ENCODE results near the gene CELF1. TPM values are rescaled to one million over a fixed set of nuclear protein-coding genes. Genes with fewer than 3 reads are reported as not detected.

The CELF1 gene
- total RNA-seq, 1 donor from 2014 or later, result 173 TPM

DNA sequence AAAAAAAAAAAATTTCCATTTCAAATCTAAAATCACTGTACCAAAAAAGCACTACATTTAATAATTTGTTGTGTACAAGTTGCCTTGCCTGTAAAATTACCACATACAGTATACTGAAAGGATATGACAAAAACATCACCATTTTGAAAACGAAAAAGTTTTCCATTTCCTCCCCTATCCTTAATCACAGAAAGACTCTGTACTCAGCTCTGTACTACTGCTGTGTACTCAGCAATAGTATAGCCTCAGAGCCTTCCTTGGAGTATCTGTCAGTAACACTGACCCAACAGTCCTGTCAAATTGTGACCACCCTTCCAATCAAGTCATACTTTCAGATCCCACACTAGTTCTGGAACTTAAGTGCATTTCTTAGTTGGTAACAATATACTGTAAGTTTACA, 48.0 kb downstream of the CELF1 start:
- no peaks in the 10 kb centered on the region for H3K27me3 Mint-ChIP-seq (ENCODE audit: insufficient read depth, low read depth)
- H3K9ac ChIP-seq, result no peak overlapping the region
- peaks cover 100% of the 10 kb centered on the region for H3K79me2 ChIP-seq (ENCODE audit: low read depth)
- no peaks in the 10 kb centered on the region for H3K9me3 ChIP-seq (ENCODE audit: low read depth)
- peaks cover 21% of the 10 kb centered on the region for H3F3A ChIP-seq (ENCODE audit: low read depth)
- no peak overlapping the region for H3K27ac ChIP-seq
- H4K20me1 ChIP-seq (ENCODE audit: low read depth), result peaks cover 98% of the 10 kb centered on the region
- no peak overlapping the region for H3K4me3 ChIP-seq
- peaks cover 16% of the 10 kb centered on the region for H3K4me1 Mint-ChIP-seq
- H3K27ac Mint-ChIP-seq, result no peak overlapping the region
- TF ChIP-seq EZH2 (IDR thresholded peaks at IDR 0.05), result no peak
- TF ChIP-seq EZH2phosphoT487 (IDR thresholded peaks at IDR 0.05), result no peak
- TF ChIP-seq, protein P1, sequence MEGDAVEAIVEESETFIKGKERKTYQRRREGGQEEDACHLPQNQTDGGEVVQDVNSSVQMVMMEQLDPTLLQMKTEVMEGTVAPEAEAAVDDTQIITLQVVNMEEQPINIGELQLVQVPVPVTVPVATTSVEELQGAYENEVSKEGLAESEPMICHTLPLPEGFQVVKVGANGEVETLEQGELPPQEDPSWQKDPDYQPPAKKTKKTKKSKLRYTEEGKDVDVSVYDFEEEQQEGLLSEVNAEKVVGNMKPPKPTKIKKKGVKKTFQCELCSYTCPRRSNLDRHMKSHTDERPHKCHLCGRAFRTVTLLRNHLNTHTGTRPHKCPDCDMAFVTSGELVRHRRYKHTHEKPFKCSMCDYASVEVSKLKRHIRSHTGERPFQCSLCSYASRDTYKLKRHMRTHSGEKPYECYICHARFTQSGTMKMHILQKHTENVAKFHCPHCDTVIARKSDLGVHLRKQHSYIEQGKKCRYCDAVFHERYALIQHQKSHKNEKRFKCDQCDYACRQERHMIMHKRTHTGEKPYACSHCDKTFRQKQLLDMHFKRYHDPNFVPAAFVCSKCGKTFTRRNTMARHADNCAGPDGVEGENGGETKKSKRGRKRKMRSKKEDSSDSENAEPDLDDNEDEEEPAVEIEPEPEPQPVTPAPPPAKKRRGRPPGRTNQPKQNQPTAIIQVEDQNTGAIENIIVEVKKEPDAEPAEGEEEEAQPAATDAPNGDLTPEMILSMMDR (IDR thresholded peaks at IDR 0.05), result no peak
- DNase-seq (ENCODE audit: low spot score), result no peak
- no peak overlapping the region for H3K4me2 ChIP-seq
- peaks cover 42% of the 10 kb centered on the region for H3K4me1 ChIP-seq
- no peaks in the 10 kb centered on the region for H3K27me3 ChIP-seq
- H3K36me3 ChIP-seq, result peaks cover 3% of the 10 kb centered on the region
- H3K4me3 Mint-ChIP-seq, result no peak overlapping the region
- H3K36me3 Mint-ChIP-seq, result peaks cover 9% of the 10 kb centered on the region
- H3K9me3 Mint-ChIP-seq, result no peaks in the 10 kb centered on the region
- H2AFZ ChIP-seq (replicated peaks), result no peak overlapping the region

DNA sequence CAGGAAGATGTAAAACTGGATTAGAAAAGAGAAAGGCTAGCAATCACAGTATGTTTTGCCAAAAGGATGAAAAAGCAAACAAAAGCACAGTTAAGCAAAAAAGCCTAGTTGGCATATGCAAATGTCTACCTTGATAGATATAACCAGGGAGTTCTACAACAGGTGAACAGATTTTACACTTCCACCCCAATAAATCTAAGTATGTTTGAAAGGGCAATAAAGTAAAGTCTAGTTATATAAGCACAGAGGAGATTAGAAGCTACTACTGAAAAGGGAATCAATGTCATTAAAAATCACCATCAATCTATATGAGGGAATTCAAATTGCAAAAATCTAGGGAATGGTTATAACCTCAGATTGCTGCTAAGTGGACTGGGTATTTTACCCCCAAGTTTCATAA, 49.7 kb downstream of the CELF1 start:
- peaks cover 3% of the 10 kb centered on the region for H3K36me3 ChIP-seq
- H3K4me3 ChIP-seq, result no peak overlapping the region
- H3K9me3 ChIP-seq (ENCODE audit: low read depth), result no peaks in the 10 kb centered on the region
- H3K9ac ChIP-seq, result no peak overlapping the region
- H3K4me1 Mint-ChIP-seq, result peaks cover 17% of the 10 kb centered on the region
- no peak for TF ChIP-seq EZH2phosphoT487 (IDR thresholded peaks at IDR 0.05)
- no peak for TF ChIP-seq EZH2 (IDR thresholded peaks at IDR 0.05)
- TF ChIP-seq, protein P1 (IDR thresholded peaks at IDR 0.05), result no peak
- H3K9me3 Mint-ChIP-seq, result no peaks in the 10 kb centered on the region
- no peaks in the 10 kb centered on the region for H3K27me3 ChIP-seq
- peaks cover 34% of the 10 kb centered on the region for H3K4me1 ChIP-seq
- H2AFZ ChIP-seq (replicated peaks), result no peak overlapping the region
- peaks cover 18% of the 10 kb centered on the region for H3F3A ChIP-seq (ENCODE audit: low read depth)
- DNase-seq (ENCODE audit: low spot score), result no peak
- no peak overlapping the region for H3K4me2 ChIP-seq
- H3K79me2 ChIP-seq (ENCODE audit: low read depth), result peaks cover 100% of the 10 kb centered on the region
- H3K27ac ChIP-seq, result no peak overlapping the region
- H3K27ac Mint-ChIP-seq, result no peak overlapping the region
- no peak overlapping the region for H3K4me3 Mint-ChIP-seq
- H3K36me3 Mint-ChIP-seq, result peaks cover 13% of the 10 kb centered on the region
- H4K20me1 ChIP-seq (ENCODE audit: low read depth), result peaks cover 98% of the 10 kb centered on the region
- no peaks in the 10 kb centered on the region for H3K27me3 Mint-ChIP-seq (ENCODE audit: insufficient read depth, low read depth)

DNA sequence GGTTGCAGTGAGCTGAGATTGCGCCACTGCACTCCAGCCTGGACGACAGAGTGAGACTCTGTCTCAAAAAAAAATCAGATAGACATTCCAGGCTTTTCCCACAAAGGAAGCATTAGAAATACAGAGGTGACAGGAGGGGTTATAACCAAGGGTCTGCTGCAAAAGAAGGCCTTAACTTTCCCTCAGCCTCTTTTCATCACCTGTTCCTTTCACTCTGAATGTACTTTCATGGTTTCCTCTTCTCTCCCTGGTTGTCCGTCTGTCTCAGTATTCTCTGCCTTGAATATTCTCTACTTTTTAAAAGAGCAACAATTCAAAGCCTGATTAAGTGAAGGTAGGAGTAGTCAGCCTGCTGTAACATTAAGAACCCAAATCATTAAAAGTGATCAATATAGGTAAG, 50.2 kb downstream of the CELF1 start:
- TF ChIP-seq, protein P1 (IDR thresholded peaks at IDR 0.05), result no peak
- no peak for TF ChIP-seq EZH2phosphoT487 (IDR thresholded peaks at IDR 0.05)
- no peak for TF ChIP-seq EZH2 (IDR thresholded peaks at IDR 0.05)
- H3F3A ChIP-seq (ENCODE audit: low read depth), result peaks cover 18% of the 10 kb centered on the region
- H3K36me3 Mint-ChIP-seq, result peaks cover 17% of the 10 kb centered on the region
- H3K9ac ChIP-seq, result no peak overlapping the region
- no peaks in the 10 kb centered on the region for H3K27me3 ChIP-seq
- no peaks in the 10 kb centered on the region for H3K9me3 ChIP-seq (ENCODE audit: low read depth)
- no peak overlapping the region for H3K4me3 Mint-ChIP-seq
- peaks cover 30% of the 10 kb centered on the region for H3K4me1 ChIP-seq
- peaks cover 3% of the 10 kb centered on the region for H3K36me3 ChIP-seq
- no peak overlapping the region for H3K4me2 ChIP-seq
- no peaks in the 10 kb centered on the region for H3K9me3 Mint-ChIP-seq
- H3K27me3 Mint-ChIP-seq (ENCODE audit: insufficient read depth, low read depth), result no peaks in the 10 kb centered on the region
- H2AFZ ChIP-seq (replicated peaks), result no peak overlapping the region
- peaks cover 98% of the 10 kb centered on the region for H4K20me1 ChIP-seq (ENCODE audit: low read depth)
- no peak overlapping the region for H3K27ac ChIP-seq
- H3K4me1 Mint-ChIP-seq, result peaks cover 17% of the 10 kb centered on the region
- H3K27ac Mint-ChIP-seq, result no peak overlapping the region
- no peak overlapping the region for H3K4me3 ChIP-seq
- H3K79me2 ChIP-seq (ENCODE audit: low read depth), result peaks cover 100% of the 10 kb centered on the region
- no peak for DNase-seq (ENCODE audit: low spot score)

Data from neural progenitor cell (in vitro differentiated cells).